ENCODE results near the gene KCNT1.
"Not testable (repeated sequence)": the region's sequence is repeated elsewhere in the genome, so short reads cannot be mapped to it uniquely, and the experiment has no call there.

KCNT1 gene

GRCh38 chr9:135664801-135665794 lies 36.9 kb upstream of the KCNT1 start:
- Histone ChIP-seq H3K79me2 (ENCODE audit: control insufficient read depth, insufficient read depth, low read length, unreplicated experiment) (no peaks in the 10 kb centered on the region), H3K4me3 (ENCODE audit: low read depth, low read length) (no peak overlapping the region), H2AFZ (ENCODE audit: low read length, unreplicated experiment) (no peak overlapping the region), H3K27me3 (ENCODE audit: insufficient read depth, low read length) (peaks cover 7% of the 10 kb centered on the region), H3K36me3 (ENCODE audit: insufficient read depth, low read length) (no peaks in the 10 kb centered on the region), H3K27ac (ENCODE audit: low read depth, low read length) (no peak overlapping the region), H3K4me1 (ENCODE audit: control insufficient read depth, insufficient read depth, low read length, unreplicated experiment) (peaks cover 2% of the 10 kb centered on the region)

GRCh38 chr9:135665795-135666189 lies 36.2 kb upstream of the KCNT1 start:
- peaks cover 7% of the 10 kb centered on the region for H3K27me3 ChIP-seq (ENCODE audit: insufficient read depth, low read length)
- H3K27ac ChIP-seq (ENCODE audit: low read depth, low read length): no peak overlapping the region
- H3K4me1 ChIP-seq (ENCODE audit: control insufficient read depth, insufficient read depth, low read length, unreplicated experiment): peaks cover 2% of the 10 kb centered on the region
- H3K4me3 ChIP-seq (ENCODE audit: low read depth, low read length): no peak overlapping the region
- H2AFZ ChIP-seq (ENCODE audit: low read length, unreplicated experiment): no peak overlapping the region
- H3K36me3 ChIP-seq (ENCODE audit: insufficient read depth, low read length): no peaks in the 10 kb centered on the region
- H3K79me2 ChIP-seq (ENCODE audit: control insufficient read depth, insufficient read depth, low read length, unreplicated experiment): no peaks in the 10 kb centered on the region

- H3K4me3 ChIP-seq (ENCODE audit: low read depth, low read length): no peak overlapping the region
- H3K27ac ChIP-seq (ENCODE audit: low read depth, low read length): no peak overlapping the region
- peaks cover 13% of the 10 kb centered on the region for H3K27me3 ChIP-seq (ENCODE audit: insufficient read depth, low read length)
- H3K79me2 ChIP-seq (ENCODE audit: control insufficient read depth, insufficient read depth, low read length, unreplicated experiment): no peaks in the 10 kb centered on the region
- H3K36me3 ChIP-seq (ENCODE audit: insufficient read depth, low read length): no peaks in the 10 kb centered on the region
- H2AFZ ChIP-seq (ENCODE audit: low read length, unreplicated experiment): no peak overlapping the region
- H3K4me1 ChIP-seq (ENCODE audit: control insufficient read depth, insufficient read depth, low read length, unreplicated experiment): peaks cover 2% of the 10 kb centered on the region
Measured at GRCh38 chr9:135666534-135667462, 35.2 kb upstream of the KCNT1 start.

- Histone ChIP-seq H2AFZ (ENCODE audit: low read length, unreplicated experiment) (no peak overlapping the region), H3K27ac (ENCODE audit: low read depth, low read length) (no peak overlapping the region), H3K27me3 (ENCODE audit: insufficient read depth, low read length) (peaks cover 19% of the 10 kb centered on the region), H3K79me2 (ENCODE audit: control insufficient read depth, insufficient read depth, low read length, unreplicated experiment) (no peaks in the 10 kb centered on the region), H3K4me3 (ENCODE audit: low read depth, low read length) (no peak overlapping the region), H3K4me1 (ENCODE audit: control insufficient read depth, insufficient read depth, low read length, unreplicated experiment) (peaks cover 2% of the 10 kb centered on the region), H3K36me3 (ENCODE audit: insufficient read depth, low read length) (no peaks in the 10 kb centered on the region)
Measured at GRCh38 chr9:135667463-135668001, 34.5 kb upstream of the KCNT1 start.

GRCh38 chr9:135669018-135669417 lies 33.0 kb upstream of the KCNT1 start:
- H3K4me1 ChIP-seq (ENCODE audit: control insufficient read depth, insufficient read depth, low read length, unreplicated experiment); H3K27ac ChIP-seq (ENCODE audit: low read depth, low read length); H3K4me3 ChIP-seq (ENCODE audit: low read depth, low read length); H2AFZ ChIP-seq (ENCODE audit: low read length, unreplicated experiment); H3K79me2 ChIP-seq (ENCODE audit: control insufficient read depth, insufficient read depth, low read length, unreplicated experiment); H3K36me3 ChIP-seq (ENCODE audit: insufficient read depth, low read length): not testable (repeated sequence)
- H3K27me3 ChIP-seq (ENCODE audit: insufficient read depth, low read length): peaks cover 26% of the 10 kb centered on the region

GRCh38 chr9:135669616-135670285 lies 32.2 kb upstream of the KCNT1 start:
- Histone ChIP-seq H3K4me3 (ENCODE audit: low read depth, low read length) (no peak overlapping the region), H3K4me1 (ENCODE audit: control insufficient read depth, insufficient read depth, low read length, unreplicated experiment) (no peaks in the 10 kb centered on the region), H2AFZ (ENCODE audit: low read length, unreplicated experiment) (no peak overlapping the region), H3K27ac (ENCODE audit: low read depth, low read length) (no peak overlapping the region), H3K79me2 (ENCODE audit: control insufficient read depth, insufficient read depth, low read length, unreplicated experiment) (no peaks in the 10 kb centered on the region), H3K36me3 (ENCODE audit: insufficient read depth, low read length) (no peaks in the 10 kb centered on the region), H3K27me3 (ENCODE audit: insufficient read depth, low read length) (peaks cover 29% of the 10 kb centered on the region)

- H3K4me1 ChIP-seq (ENCODE audit: control insufficient read depth, insufficient read depth, low read length, unreplicated experiment): no peaks in the 10 kb centered on the region
- peaks cover 34% of the 10 kb centered on the region for H3K27me3 ChIP-seq (ENCODE audit: insufficient read depth, low read length)
- no peaks in the 10 kb centered on the region for H3K36me3 ChIP-seq (ENCODE audit: insufficient read depth, low read length)
- no peaks in the 10 kb centered on the region for H3K79me2 ChIP-seq (ENCODE audit: control insufficient read depth, insufficient read depth, low read length, unreplicated experiment)
- no peak overlapping the region for H3K27ac ChIP-seq (ENCODE audit: low read depth, low read length)
- H3K4me3 ChIP-seq (ENCODE audit: low read depth, low read length): no peak overlapping the region
- H2AFZ ChIP-seq (ENCODE audit: low read length, unreplicated experiment): no peak overlapping the region
Measured at GRCh38 chr9:135670721-135671590, 31.0 kb upstream of the KCNT1 start.

GRCh38 chr9:135671591-135672041 lies 30.4 kb upstream of the KCNT1 start:
- Histone ChIP-seq H2AFZ (ENCODE audit: low read length, unreplicated experiment) (no peak overlapping the region), H3K4me3 (ENCODE audit: low read depth, low read length) (no peak overlapping the region), H3K36me3 (ENCODE audit: insufficient read depth, low read length) (no peaks in the 10 kb centered on the region), H3K27me3 (ENCODE audit: insufficient read depth, low read length) (peaks cover 27% of the 10 kb centered on the region), H3K27ac (ENCODE audit: low read depth, low read length) (no peak overlapping the region), H3K79me2 (ENCODE audit: control insufficient read depth, insufficient read depth, low read length, unreplicated experiment) (no peaks in the 10 kb centered on the region), H3K4me1 (ENCODE audit: control insufficient read depth, insufficient read depth, low read length, unreplicated experiment) (no peaks in the 10 kb centered on the region)

- not testable (repeated sequence) for H3K27ac ChIP-seq (ENCODE audit: low read depth, low read length); H3K36me3 ChIP-seq (ENCODE audit: insufficient read depth, low read length); H3K4me3 ChIP-seq (ENCODE audit: low read depth, low read length); H3K4me1 ChIP-seq (ENCODE audit: control insufficient read depth, insufficient read depth, low read length, unreplicated experiment); H2AFZ ChIP-seq (ENCODE audit: low read length, unreplicated experiment); H3K79me2 ChIP-seq (ENCODE audit: control insufficient read depth, insufficient read depth, low read length, unreplicated experiment)
- H3K27me3 ChIP-seq (ENCODE audit: insufficient read depth, low read length): peaks cover 27% of the 10 kb centered on the region
Measured at GRCh38 chr9:135672786-135673185, 29.2 kb upstream of the KCNT1 start.

All from ACC112 (cell line).